D721Med (cell line): ENCODE measurements around the gene SLC35C1.
"Not testable (repeated sequence)": the region's sequence is repeated elsewhere in the genome, so short reads cannot be mapped to it uniquely, and the experiment has no call there.

Source experiments
- DNase-seq: peaks from one replicate; pipeline ENCODE4 v3.0.0; 2011; ENCODE audit warnings: low spot score; ENCODE audit not compliant: insufficient read length
- FAIRE-seq: peaks from 2 replicates; lab custom pipeline; 2011; peaks lifted over from hg19 to GRCh38; lab: Jason Lieb, UNC
- TF ChIP-seq, protein P1 (sequence below): IDR thresholded peaks from 2 replicates; pipeline ENCODE4 v1.5.1; 2012; ENCODE audit warnings: mild to moderate bottlenecking, control low read depth; ENCODE audit not compliant: insufficient read depth; ENCODE audit errors: missing control alignments

Gene SLC35C1

DNA sequence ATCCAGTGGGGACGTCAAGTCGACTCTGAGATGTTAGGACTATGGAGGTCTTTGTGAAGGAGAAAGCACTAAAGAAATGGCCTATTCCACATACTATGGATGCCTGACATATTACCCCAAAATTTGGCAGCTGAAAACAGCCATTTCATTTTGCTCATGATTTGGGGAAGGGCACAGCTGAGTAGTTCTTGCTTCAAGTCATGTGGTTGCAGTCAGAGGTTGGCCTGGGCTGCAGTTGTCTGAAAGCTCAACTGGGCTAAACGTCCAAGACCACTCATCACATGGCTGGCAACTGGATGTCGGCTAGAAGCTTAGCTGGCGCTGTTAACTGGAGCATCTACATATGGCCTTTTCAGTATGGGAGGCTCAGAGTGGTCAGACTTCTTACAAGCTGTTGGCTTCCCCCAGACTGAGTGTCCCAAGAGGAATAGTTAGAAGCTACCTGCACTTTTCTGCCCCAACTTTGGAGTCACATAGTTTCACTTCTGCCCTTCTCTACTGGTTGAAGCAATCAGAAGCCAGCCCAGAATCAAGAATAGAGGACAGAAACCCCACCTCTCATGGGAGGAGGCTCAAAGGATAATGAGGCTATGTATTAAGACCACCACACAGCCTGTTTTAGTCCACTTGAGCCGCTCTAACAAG is 14.1 kb downstream of the SLC35C1 start:
- FAIRE-seq: no peak
- DNase-seq: no peak
- TF ChIP-seq, protein P1, sequence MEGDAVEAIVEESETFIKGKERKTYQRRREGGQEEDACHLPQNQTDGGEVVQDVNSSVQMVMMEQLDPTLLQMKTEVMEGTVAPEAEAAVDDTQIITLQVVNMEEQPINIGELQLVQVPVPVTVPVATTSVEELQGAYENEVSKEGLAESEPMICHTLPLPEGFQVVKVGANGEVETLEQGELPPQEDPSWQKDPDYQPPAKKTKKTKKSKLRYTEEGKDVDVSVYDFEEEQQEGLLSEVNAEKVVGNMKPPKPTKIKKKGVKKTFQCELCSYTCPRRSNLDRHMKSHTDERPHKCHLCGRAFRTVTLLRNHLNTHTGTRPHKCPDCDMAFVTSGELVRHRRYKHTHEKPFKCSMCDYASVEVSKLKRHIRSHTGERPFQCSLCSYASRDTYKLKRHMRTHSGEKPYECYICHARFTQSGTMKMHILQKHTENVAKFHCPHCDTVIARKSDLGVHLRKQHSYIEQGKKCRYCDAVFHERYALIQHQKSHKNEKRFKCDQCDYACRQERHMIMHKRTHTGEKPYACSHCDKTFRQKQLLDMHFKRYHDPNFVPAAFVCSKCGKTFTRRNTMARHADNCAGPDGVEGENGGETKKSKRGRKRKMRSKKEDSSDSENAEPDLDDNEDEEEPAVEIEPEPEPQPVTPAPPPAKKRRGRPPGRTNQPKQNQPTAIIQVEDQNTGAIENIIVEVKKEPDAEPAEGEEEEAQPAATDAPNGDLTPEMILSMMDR: no peak

DNA sequence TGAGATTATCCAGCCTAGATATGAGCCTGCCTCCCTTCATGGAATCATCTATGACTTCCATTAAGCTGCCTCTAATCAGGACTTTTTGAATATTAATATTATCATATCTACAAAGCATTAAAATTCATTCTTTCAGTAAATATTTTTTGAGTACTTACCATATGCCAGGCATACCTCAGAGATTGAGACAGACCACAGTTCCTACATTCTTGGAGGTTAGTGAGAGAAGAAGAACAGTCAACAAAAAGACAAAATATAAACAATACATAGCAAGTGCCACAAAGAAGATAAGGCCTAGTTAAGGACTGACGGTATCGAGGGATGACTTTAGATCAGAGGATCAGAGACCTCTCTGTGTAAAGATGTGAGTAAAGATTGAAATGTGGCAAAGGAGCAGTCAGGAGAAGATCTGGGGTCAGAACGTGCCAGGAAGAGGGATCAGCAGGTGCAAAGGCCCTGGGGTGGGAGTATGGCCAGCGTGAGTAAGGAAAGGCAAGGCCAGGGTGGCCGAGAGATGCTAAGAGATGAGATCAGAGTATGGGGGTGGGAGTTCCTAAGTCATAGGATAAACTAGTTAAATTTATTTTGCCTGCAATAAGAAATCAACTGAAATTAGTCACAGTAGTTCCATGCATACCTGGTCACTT is 15.4 kb downstream of the SLC35C1 start:
- no peak for FAIRE-seq
- TF ChIP-seq, protein P1: no peak
- DNase-seq: no peak

DNA sequence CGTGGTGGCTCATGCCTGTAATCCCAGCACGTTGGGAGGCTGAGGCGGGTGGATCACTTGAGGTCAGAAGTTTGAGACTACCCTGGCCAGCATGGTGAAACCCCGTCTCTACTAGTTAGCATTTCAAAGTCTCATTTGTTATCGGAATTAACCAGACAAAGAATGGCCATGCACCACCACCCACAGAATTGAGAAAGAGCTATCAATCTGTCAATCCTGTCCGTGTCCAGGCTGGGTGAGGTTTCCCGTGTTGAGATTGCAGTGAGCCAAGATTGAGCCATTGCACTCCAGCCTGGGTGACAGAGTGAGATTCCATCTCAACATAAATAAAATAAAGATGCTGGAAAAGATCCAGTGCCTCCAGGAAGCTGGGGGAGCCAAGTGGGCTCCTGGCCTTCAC is 21.5 kb downstream of the SLC35C1 start:
- DNase-seq, FAIRE-seq: not testable (repeated sequence)

DNA sequence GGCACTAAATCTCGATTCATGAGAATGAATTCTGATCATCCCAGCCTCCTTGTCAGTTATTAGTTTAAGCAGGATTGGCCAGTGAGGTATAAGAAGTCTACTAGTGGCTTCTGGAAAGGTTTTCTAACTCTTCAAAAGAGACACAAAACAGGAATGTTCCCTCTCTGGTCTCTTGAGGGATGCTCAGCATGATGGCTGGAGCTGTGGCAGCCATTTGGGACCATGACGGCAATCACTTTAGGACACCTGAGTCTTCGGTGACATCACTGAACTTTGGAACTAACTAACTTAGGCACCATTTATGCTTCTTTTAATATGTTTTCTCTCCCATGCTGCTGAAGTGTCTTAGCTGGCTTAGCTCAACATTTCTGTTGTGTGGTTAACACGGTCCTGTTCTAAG is 22.2 kb downstream of the SLC35C1 start:
- no peak for FAIRE-seq
- TF ChIP-seq, protein P1: no peak

DNA sequence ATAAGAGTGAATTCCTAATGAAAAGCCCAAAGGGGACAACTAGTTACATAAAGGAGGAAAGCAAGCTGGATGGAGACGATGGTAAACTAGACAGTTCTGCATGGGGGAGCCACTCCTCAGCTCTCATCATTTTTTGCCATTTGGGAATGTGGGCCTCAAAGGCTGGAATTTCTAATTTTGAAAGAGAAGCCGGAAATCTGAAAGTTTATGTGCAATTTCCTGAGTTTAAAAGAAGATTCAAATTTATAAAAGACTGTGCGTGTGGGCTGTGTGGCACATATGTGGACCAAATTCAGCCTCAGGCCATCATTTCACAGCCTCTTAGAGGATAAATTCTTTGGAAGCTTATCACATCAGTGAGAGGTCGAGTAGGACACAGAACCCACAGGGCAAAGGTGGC is 24.0 kb downstream of the SLC35C1 start:
- TF ChIP-seq, protein P1: no peak
- DNase-seq (no peak), FAIRE-seq (no peak)

More for the DNA sequence above, 22.2 kb downstream of the SLC35C1 start:
- no peak for DNase-seq

DNA sequence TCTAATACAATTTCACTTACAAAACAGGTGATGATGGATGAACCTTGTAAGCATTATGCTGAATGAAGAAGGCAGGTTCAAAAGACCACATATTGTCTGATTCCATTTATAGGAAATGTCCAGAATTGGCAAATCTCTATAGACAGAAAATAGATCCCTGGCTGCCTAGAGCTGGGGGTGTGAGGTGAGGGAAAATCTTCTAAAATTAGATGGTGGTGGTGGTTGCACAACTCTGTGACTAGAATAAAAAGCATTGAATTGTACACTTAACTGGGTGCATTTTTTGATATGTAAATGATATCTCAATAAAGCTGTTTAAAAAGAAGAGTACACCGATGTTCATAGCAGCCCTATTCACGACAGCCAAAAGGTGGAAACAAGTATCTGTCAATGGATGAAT is 25.6 kb downstream of the SLC35C1 start:
- TF ChIP-seq, protein P1: no peak
- FAIRE-seq (no peak), DNase-seq (no peak)

DNA sequence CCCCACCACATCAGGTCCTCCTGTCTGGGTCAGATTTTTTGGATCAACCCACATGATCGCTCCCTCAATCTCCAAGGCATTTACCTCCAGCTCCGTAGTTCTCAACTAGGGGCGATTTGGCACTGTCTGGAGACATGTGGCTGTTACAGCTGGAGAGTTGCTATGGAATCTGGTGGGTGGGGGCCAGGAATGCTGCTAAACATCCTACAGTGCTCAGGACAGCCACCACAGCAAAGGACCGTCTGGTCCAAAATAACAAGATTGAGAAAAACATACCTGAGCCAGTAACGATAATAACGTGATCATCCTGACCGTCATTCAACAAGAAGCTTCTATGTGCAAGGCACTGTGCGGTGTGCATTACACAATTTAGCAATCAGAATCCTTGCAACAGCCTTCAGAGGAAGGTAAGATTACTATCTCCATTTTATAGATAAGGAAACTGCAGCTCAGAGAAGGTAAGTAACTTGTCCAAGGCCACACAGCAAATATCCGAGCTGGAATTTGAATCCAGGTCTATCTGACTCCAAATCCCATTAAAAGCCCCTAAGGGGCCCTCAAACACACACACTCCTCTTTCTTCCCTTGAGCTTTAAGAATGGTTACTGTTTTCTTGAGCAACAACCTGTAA is 28.0 kb downstream of the SLC35C1 start:
- TF ChIP-seq, protein P1: no peak
- DNase-seq (no peak), FAIRE-seq (no peak)
